ENCODE results near the gene PRRC2B.

DNA sequence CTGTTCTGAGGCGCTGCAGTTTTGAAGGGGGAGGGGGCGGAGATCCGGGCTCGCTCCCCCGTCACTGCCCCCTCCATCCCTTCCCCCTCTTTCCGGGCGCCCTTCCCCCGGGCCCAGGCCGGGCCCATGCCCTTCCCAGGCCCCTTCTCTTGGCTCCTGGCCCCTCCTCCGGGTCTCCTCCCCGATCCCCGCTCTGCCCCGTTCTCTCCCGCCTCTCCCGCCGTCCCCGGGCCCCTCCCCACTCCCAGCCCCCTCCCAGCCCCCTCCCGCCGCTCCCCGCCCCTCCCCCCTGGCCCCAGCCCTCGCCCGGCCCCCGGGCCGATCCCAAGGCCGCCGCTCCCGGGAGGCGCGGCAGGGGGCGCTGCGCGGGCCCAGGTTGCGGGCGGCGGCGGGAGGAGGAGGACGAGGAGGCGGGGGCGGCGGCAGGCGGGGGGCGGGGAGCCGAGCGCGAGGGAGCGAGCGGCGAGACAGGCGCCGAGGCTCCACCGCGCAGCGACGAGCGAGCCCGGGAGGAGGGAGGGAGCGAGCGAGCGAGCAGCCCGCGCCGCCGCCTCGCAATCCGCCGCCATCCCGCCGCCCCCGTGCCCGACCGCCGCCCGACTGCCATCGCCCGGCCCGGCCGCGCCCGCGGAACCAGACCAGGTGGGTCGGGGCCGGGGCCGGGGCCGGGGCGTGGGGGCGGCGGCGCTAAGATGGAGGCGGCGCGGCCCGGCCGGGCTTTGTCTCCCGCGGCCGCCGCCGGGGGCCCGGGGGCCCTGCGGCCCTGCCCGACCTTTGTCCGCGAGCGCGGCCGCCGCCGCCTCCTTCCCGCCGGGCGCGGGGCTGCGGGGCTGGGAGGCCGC is at the start of gene PRRC2B:
- TF ChIP-seq, protein P1, sequence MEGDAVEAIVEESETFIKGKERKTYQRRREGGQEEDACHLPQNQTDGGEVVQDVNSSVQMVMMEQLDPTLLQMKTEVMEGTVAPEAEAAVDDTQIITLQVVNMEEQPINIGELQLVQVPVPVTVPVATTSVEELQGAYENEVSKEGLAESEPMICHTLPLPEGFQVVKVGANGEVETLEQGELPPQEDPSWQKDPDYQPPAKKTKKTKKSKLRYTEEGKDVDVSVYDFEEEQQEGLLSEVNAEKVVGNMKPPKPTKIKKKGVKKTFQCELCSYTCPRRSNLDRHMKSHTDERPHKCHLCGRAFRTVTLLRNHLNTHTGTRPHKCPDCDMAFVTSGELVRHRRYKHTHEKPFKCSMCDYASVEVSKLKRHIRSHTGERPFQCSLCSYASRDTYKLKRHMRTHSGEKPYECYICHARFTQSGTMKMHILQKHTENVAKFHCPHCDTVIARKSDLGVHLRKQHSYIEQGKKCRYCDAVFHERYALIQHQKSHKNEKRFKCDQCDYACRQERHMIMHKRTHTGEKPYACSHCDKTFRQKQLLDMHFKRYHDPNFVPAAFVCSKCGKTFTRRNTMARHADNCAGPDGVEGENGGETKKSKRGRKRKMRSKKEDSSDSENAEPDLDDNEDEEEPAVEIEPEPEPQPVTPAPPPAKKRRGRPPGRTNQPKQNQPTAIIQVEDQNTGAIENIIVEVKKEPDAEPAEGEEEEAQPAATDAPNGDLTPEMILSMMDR (IDR thresholded peaks at IDR 0.05; ENCODE audit: low read depth, low read length) = peak; percentile 15; the same call in 1 of the 2 replicates
- TF ChIP-seq EZH2phosphoT487 (IDR thresholded peaks at IDR 0.05; ENCODE audit: low read depth) = no peak
